T1000 (cell line): ENCODE results near the gene STXBP4.

Experiments
- DNase-seq: peaks from one replicate; lab custom pipeline; 2025; ENCODE audit warnings: mixed read lengths; lab: John Stamatoyannopoulos, UW

STXBP4 gene

GRCh38 chr17:54968262-54968987, at the start of gene STXBP4, which contains the start of gene COX11:
Gene STXBP4, plus strand, starts transcription at chr17:54968765. Its CDS starts 17,455 bp downstream, at chr17:54986220.
Gene COX11, minus strand, starts transcription at chr17:54968654. Its CDS starts 8 bp downstream, at chr17:54968646.
- peak; percentile 94 for DNase-seq

- DNase-seq: no peak
Observed at GRCh38 chr17:54919425-54919824, 49.1 kb upstream of the STXBP4 start.

- no peak for DNase-seq
Observed at GRCh38 chr17:54920819-54921218, 47.7 kb upstream of the STXBP4 start.

GRCh38 chr17:54924405-54924804, 44.2 kb upstream of the STXBP4 start:
- no peak for DNase-seq

- no peak for DNase-seq
Observed at GRCh38 chr17:54927525-54927924, 41.0 kb upstream of the STXBP4 start.

GRCh38 chr17:54932711-54933110, 35.9 kb upstream of the STXBP4 start:
- DNase-seq: no peak

GRCh38 chr17:54933921-54934320, 34.6 kb upstream of the STXBP4 start:
- no peak for DNase-seq

GRCh38 chr17:54935471-54935870, 33.1 kb upstream of the STXBP4 start:
- DNase-seq: no peak

- DNase-seq: no peak
Observed at GRCh38 chr17:54937018-54937417, 31.5 kb upstream of the STXBP4 start.

- DNase-seq: no peak
Observed at GRCh38 chr17:54937426-54937825, 31.1 kb upstream of the STXBP4 start.

GRCh38 chr17:54941285-54941684, 27.3 kb upstream of the STXBP4 start:
- no peak for DNase-seq

GRCh38 chr17:54944796-54945195, 23.8 kb upstream of the STXBP4 start:
- no peak for DNase-seq

GRCh38 chr17:54945231-54945630, 23.3 kb upstream of the STXBP4 start:
- no peak for DNase-seq

GRCh38 chr17:54945671-54946070, 22.9 kb upstream of the STXBP4 start:
- DNase-seq: no peak

- DNase-seq: no peak
Observed at GRCh38 chr17:54947396-54947795, 21.2 kb upstream of the STXBP4 start.

GRCh38 chr17:54948380-54948779, 20.2 kb upstream of the STXBP4 start:
- DNase-seq: peak; percentile 62

- no peak for DNase-seq
Observed at GRCh38 chr17:54950116-54950515, 18.4 kb upstream of the STXBP4 start.

GRCh38 chr17:54951286-54951685, 17.3 kb upstream of the STXBP4 start:
- DNase-seq: no peak

GRCh38 chr17:54956791-54957190, 11.8 kb upstream of the STXBP4 start:
- no peak for DNase-seq

- no peak for DNase-seq
Observed at GRCh38 chr17:54967621-54968261, 824 bp upstream of the STXBP4 start.

GRCh38 chr17:54968988-54969332, 395 bp downstream of the STXBP4 start:
- no peak for DNase-seq

- DNase-seq: no peak
Observed at GRCh38 chr17:54969658-54970572, 1.4 kb downstream of the STXBP4 start.

GRCh38 chr17:54971147-54971546, 2.6 kb downstream of the STXBP4 start:
- DNase-seq: no peak
